SK-N-SH (cell line): ENCODE results near the gene SELENOS. TPM values are rescaled to one million over a fixed set of nuclear protein-coding genes. Genes with fewer than 3 reads are reported as not detected.

Experiments used
- CTCF ChIA-PET: fragments of 300-600, 350-600 bp; formaldehyde crosslinking; extraction: SDS; loops from one replicate; lab custom pipeline; 2021; lab: Yijun Ruan, JAX
- POLR2A ChIA-PET: fragments of 350-600 bp; sonication (Branson Sonifier 250); formaldehyde crosslinking; extraction: SDS; loops from one replicate; lab custom pipeline; 2020; ENCODE audit warnings: antibody characterized with exemption, inconsistent platforms; lab: Yijun Ruan, JAX
- DNase-seq: peaks from one replicate; pipeline ENCODE4 v3.0.0; 2012
- H2AFZ ChIP-seq: fragments of 200-600 bp; sonication (generic); 2 replicates; pipeline ENCODE4 v1.8.1; 2016; ENCODE audit warnings: antibody characterized with exemption, mild to moderate bottlenecking, low read depth
- H3F3A ChIP-seq: fragments of 200-600 bp; sonication (generic); replicated peaks from 2 replicates; pipeline ENCODE3; 2016; ENCODE audit warnings: antibody characterized with exemption, mild to moderate bottlenecking; ENCODE audit not compliant: insufficient read depth
- H3K27ac ChIP-seq, 2 experiments: fragments of 200-500 bp in 1 of 2; fragments of 200-600 bp in 1 of 2; sonication (Bioruptor generic) in 1 of 2; sonication (generic), shearing (Covaris generic) in 1 of 2; 2 replicates each; pipeline versions ENCODE4 v1.5.1 to v1.6.1; 2014 to 2016; ENCODE audit warnings: low read depth in 2 of 2, inconsistent platforms in 1 of 2, low read length in 1 of 2, mild to moderate bottlenecking in 1 of 2, mixed read lengths in 1 of 2
- H3K27me3 ChIP-seq: fragments of 200-600 bp; sonication (generic), shearing (Covaris generic); 2 replicates; pipeline ENCODE4 v1.6.1; 2016; ENCODE audit warnings: mixed run types; ENCODE audit not compliant: insufficient read depth
- H3K36me3 ChIP-seq, 2 experiments: fragments of 200-500 bp in 1 of 2; fragments of 200-600 bp in 1 of 2; sonication (Bioruptor generic) in 1 of 2; sonication (generic) in 1 of 2; replicated peaks in 1 of 2; 2 replicates each; pipeline versions ENCODE3 to v1.5.1; 2014 to 2016; ENCODE audit warnings: low read length in 1 of 2, mild to moderate bottlenecking in 1 of 2; ENCODE audit not compliant: insufficient read depth in 2 of 2, control insufficient read depth in 1 of 2
- H3K4me1 ChIP-seq, 2 experiments: fragments of 200-500 bp in 1 of 2; fragments of 200-600 bp in 1 of 2; sonication (Bioruptor generic) in 1 of 2; sonication (generic), shearing (Covaris generic) in 1 of 2; 2 replicates each; pipeline versions ENCODE4 v1.5.1 to v1.6.1; 2014 to 2016; ENCODE audit warnings: low read depth in 1 of 2, low read length in 1 of 2, mixed run types in 1 of 2; ENCODE audit not compliant: insufficient read depth in 2 of 2, control insufficient read depth in 1 of 2
- H3K4me2 ChIP-seq: fragments of 200-600 bp; sonication (generic), shearing (Covaris generic); 2 replicates; pipeline ENCODE4 v1.6.1; 2017; ENCODE audit warnings: mixed run types
- H3K4me3 ChIP-seq, 2 experiments: fragments of 200-500 bp in 1 of 2; fragments of 200-600 bp in 1 of 2; sonication (Bioruptor generic) in 1 of 2; sonication (generic), shearing (Covaris generic) in 1 of 2; 2 replicates each; pipeline versions ENCODE4 v1.5.1 to v1.8.1; 2014 to 2016; ENCODE audit warnings: low read depth in 2 of 2, inconsistent platforms in 1 of 2, low read length in 1 of 2, mild to moderate bottlenecking in 1 of 2, mixed read lengths in 1 of 2, moderate library complexity in 1 of 2
- H3K79me2 ChIP-seq: fragments of 200-600 bp; sonication (generic); 2 replicates; pipeline ENCODE4 v1.8.1; 2017; ENCODE audit warnings: mild to moderate bottlenecking; ENCODE audit not compliant: insufficient read depth
- H3K9ac ChIP-seq: fragments of 200-600 bp; sonication (generic); 2 replicates; pipeline ENCODE4 v1.6.1; 2017; ENCODE audit warnings: mixed run types
- H3K9me2 ChIP-seq: fragments of 200-600 bp; sonication (generic); 2 replicates; pipeline ENCODE4 v1.6.1; 2017; ENCODE audit warnings: mixed run types
- H3K9me3 ChIP-seq: fragments of 200-600 bp; sonication (generic); 2 replicates; pipeline ENCODE4 v1.6.1; 2017; ENCODE audit warnings: mixed run types, mild to moderate bottlenecking, moderate library complexity
- H4K20me1 ChIP-seq: fragments of 200-600 bp; sonication (generic); 2 replicates; pipeline ENCODE4 v1.6.1; 2017; ENCODE audit warnings: mild to moderate bottlenecking, mixed run types; ENCODE audit not compliant: insufficient read depth
- CTCF ChIP-seq: fragments of 200-600 bp; sonication (generic); IDR thresholded peaks from 2 replicates; pipeline ENCODE4 v1.6.1; 2017; ENCODE audit warnings: antibody characterized with exemption, mild to moderate bottlenecking, moderate library complexity
- FOXJ3 ChIP-seq: sonication (generic); formaldehyde crosslinking; IDR thresholded peaks from 2 replicates; pipeline ENCODE4 v1.5.1; 2020; ENCODE audit warnings: mild to moderate bottlenecking, missing genetic modification reagents
- IRF3 ChIP-seq: fragments of 150-350 bp; IDR thresholded peaks from 2 replicates; pipeline ENCODE4 v1.6.1; 2016; ENCODE audit warnings: mild to moderate bottlenecking, low read depth, low read length
- MAX ChIP-seq: IDR thresholded peaks from 2 replicates; pipeline ENCODE4 v1.4.0; 2012; ENCODE audit warnings: low read depth
- MEF2A ChIP-seq: IDR thresholded peaks from 2 replicates; pipeline ENCODE4 v1.4.0; 2012; ENCODE audit warnings: low read depth, borderline replicate concordance
- NRF1 ChIP-seq: IDR thresholded peaks from 2 replicates; pipeline ENCODE4 v1.6.1; 2012; ENCODE audit warnings: low read depth, mild to moderate bottlenecking, low read length
- RAD21 ChIP-seq: IDR thresholded peaks from 2 replicates; pipeline ENCODE4 v1.6.1; 2012; ENCODE audit warnings: mild to moderate bottlenecking, low read length
- RCOR1 ChIP-seq: fragments of 150-350 bp; IDR thresholded peaks from 2 replicates; pipeline ENCODE4 v1.6.1; 2017; ENCODE audit warnings: antibody characterized with exemption, low read length
- REST ChIP-seq: IDR thresholded peaks from 2 replicates; pipeline ENCODE4 v1.6.1; 2012; ENCODE audit warnings: mild to moderate bottlenecking, low read depth, low read length, moderate library complexity
- RFX5 ChIP-seq: IDR thresholded peaks from 2 replicates; pipeline ENCODE4 v1.6.1; 2012; ENCODE audit warnings: mild to moderate bottlenecking, improper control_type of control experiment, low read length
- SMC3 ChIP-seq: IDR thresholded peaks from 2 replicates; pipeline ENCODE4 v1.6.1; 2012; ENCODE audit warnings: low read depth, low read length, improper control_type of control experiment
- TEAD4 ChIP-seq: IDR thresholded peaks from 2 replicates; pipeline ENCODE4 v1.4.0; 2012; ENCODE audit warnings: mild to moderate bottlenecking, borderline replicate concordance; ENCODE audit not compliant: insufficient read depth
- USF1 ChIP-seq: IDR thresholded peaks from 2 replicates; pipeline ENCODE4 v1.4.0; 2012; ENCODE audit warnings: low read depth, borderline replicate concordance
- ZBTB33 ChIP-seq: IDR thresholded peaks from 2 replicates; pipeline ENCODE4 v1.4.0; 2012; ENCODE audit warnings: low read depth, borderline replicate concordance
- WGBS: methylation state at CpG from one replicate; pipeline ENCODE4 v1.1.6; 2017; ENCODE audit warnings: low lambda C conversion rate; 5-methylcytosine and 5-hydroxymethylcytosine counted together
- polyA plus RNA-seq, 3 experiments: library from polyadenylated mRNA; depleted of rRNA; stranded (reverse); fragments of >200 nt; gene quantifications; 2 replicates each; pipeline ENCODE4 v1.2.3, GENCODE V29; 2012

Gene SELENOS
- polyA plus RNA-seq, 1 of the 3 experiments (the other 2 are of a cell fraction) = 101 TPM

GRCh38 chr15:101310161-101310480 is 32.8 kb upstream of the SELENOS start:
- no peaks in the 10 kb centered on the region for H3K79me2 ChIP-seq
- POLR2A ChIA-PET = no interaction called here
- DNase-seq = no peak
- no peaks in the 10 kb centered on the region; a peak in 1 of 4 replicates for H3K4me1 ChIP-seq
- no peak for TF ChIP-seq MAX
- no peak for TF ChIP-seq REST
- TF ChIP-seq MEF2A = no peak
- TF ChIP-seq RCOR1 = no peak
- no peak for TF ChIP-seq RAD21
- TF ChIP-seq FOXJ3 (CRISPR knock-in tag) = no peak
- no peak for TF ChIP-seq TEAD4
- no peak for TF ChIP-seq RFX5
- TF ChIP-seq NRF1 = no peak
- TF ChIP-seq SMC3 = no peak
- TF ChIP-seq ZBTB33 = no peak
- no peak for TF ChIP-seq USF1
- TF ChIP-seq CTCF = no peak
- no peak for TF ChIP-seq IRF3
- no peak overlapping the region for H3K4me2 ChIP-seq
- H3K9ac ChIP-seq = no peak overlapping the region
- no peaks in the 10 kb centered on the region for H3F3A ChIP-seq
- H3K27ac ChIP-seq = no peak overlapping the region
- H2AFZ ChIP-seq = no peak overlapping the region
- 96% methylated on average over 5 of the region's 7 CpGs for WGBS
- H3K36me3 ChIP-seq = no peaks in the 10 kb centered on the region
- H3K9me2 ChIP-seq = no peaks in the 10 kb centered on the region
- no peaks in the 10 kb centered on the region for H3K9me3 ChIP-seq
- CTCF ChIA-PET = interaction anchor here (1.0 kb wide), 1 partner anchor 332 kb away, joined by 3 read pairs; no protein-coding TSS in a partner anchor
- no peaks in the 10 kb centered on the region for H3K27me3 ChIP-seq
- H4K20me1 ChIP-seq = no peaks in the 10 kb centered on the region
- H3K4me3 ChIP-seq = no peak overlapping the region
